ENCODE measurements around the gene MMAB.

Gene MMAB

DNA sequence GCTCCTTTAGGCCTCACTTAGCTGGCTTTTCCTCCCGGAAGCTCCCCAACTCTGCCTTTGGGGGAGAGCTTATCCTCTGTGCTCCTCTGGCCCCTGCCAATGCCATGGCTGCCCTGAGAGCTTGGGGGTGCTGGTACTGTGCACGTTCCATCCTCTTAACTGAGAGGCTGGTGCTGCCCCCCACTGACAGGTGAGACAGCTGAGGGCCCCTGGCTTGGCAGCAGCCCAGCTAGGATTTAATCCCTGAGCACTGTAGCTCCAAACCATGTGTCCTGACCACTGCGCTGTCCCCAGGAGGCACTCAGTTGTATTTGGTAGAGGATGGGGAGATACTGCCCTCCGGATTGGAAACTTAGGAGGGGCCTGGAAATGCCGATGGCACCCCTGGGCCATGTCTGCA lies 49.8 kb downstream of the MMAB start:
- TF ChIP-seq, protein P1, sequence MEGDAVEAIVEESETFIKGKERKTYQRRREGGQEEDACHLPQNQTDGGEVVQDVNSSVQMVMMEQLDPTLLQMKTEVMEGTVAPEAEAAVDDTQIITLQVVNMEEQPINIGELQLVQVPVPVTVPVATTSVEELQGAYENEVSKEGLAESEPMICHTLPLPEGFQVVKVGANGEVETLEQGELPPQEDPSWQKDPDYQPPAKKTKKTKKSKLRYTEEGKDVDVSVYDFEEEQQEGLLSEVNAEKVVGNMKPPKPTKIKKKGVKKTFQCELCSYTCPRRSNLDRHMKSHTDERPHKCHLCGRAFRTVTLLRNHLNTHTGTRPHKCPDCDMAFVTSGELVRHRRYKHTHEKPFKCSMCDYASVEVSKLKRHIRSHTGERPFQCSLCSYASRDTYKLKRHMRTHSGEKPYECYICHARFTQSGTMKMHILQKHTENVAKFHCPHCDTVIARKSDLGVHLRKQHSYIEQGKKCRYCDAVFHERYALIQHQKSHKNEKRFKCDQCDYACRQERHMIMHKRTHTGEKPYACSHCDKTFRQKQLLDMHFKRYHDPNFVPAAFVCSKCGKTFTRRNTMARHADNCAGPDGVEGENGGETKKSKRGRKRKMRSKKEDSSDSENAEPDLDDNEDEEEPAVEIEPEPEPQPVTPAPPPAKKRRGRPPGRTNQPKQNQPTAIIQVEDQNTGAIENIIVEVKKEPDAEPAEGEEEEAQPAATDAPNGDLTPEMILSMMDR (IDR thresholded peaks at IDR 0.05; ENCODE audit: low read depth, low read length): no peak

DNA sequence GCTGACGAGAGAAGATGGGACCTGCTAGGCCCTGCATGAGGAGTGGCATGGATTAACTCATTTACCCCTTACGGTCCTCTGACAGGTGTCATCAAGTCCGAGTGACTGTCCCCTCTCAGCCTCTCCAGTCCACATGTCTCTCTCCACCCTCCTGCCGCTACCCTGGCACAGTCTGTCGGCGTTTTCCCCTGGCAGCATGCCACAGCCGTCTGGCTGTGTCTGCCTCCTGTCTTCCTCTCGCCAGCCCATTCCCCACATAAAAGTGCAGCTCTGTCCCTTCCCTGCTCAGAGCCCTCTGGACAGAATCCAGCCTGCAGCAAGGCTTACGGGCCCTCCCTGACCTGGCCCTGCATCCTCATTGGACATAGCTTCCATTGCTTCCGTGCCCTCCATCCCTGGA lies 50.2 kb downstream of the MMAB start:
- no peak for DNase-seq (ENCODE audit: low read depth in 2 of 2)
- H3K4me3 ChIP-seq (replicated peaks in 1 of 2; ENCODE audit: low read depth in 2 of 2, low read length in 2 of 2): no peak overlapping the region
- TF ChIP-seq, protein P1 (IDR thresholded peaks at IDR 0.05; ENCODE audit: low read depth, low read length): no peak

More for the DNA sequence above, 49.8 kb downstream of the MMAB start:
- no peak overlapping the region for H3K4me3 ChIP-seq (replicated peaks in 1 of 2; ENCODE audit: low read depth in 2 of 2, low read length in 2 of 2)
- no peak for DNase-seq (ENCODE audit: low read depth in 2 of 2)

DNA sequence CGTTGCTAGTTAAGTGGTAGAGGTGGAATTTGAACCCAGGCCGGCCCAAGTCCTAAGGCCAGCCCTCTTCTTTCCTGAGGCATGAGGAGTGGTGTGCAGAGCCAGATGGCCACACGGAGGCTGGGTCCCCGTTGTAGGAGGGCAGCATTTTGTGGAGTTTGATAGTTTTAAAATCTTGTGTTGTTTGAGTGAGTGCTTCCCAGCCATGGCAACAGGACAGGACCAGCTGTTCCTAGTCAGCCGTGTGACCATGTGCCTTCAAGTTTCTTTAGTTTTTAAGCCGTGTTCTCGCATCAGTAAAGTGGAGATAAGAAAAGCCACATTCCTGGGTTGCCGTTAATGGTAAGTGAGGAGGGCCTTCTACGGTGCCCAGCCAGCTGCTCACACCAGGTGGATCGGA lies 51.5 kb downstream of the MMAB start:
- TF ChIP-seq, protein P1 (IDR thresholded peaks at IDR 0.05; ENCODE audit: low read depth, low read length): no peak
- H3K4me3 ChIP-seq (replicated peaks in 1 of 2; ENCODE audit: low read depth in 2 of 2, low read length in 2 of 2): no peak overlapping the region

DNA sequence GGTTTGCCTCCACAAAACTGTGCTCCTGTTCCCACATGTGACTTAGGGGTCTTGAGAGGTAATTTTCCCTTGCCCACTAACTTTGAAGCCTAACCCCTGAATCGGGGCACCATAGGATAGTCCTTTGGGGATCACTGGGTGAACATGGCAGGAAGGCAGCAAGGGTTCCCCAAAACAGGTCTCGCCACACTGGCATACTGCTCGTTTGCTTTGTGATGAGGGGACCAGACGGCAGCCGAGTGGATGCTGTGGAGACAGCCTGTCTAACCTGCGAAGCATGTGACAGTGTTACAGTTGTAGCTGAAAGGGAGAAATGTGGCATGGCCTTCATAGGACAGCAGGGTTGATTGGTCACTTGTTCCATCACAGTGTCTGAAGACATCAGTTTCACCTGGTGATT lies 53.5 kb downstream of the MMAB start:
- TF ChIP-seq, protein P1 (IDR thresholded peaks at IDR 0.05; ENCODE audit: low read depth, low read length): no peak
- DNase-seq (ENCODE audit: low read depth in 2 of 2): no peak
- H3K4me3 ChIP-seq (replicated peaks in 1 of 2; ENCODE audit: low read depth in 2 of 2, low read length in 2 of 2): no peak overlapping the region

More for the DNA sequence above, 51.5 kb downstream of the MMAB start:
- DNase-seq (ENCODE audit: low read depth in 2 of 2): no peak

DNA sequence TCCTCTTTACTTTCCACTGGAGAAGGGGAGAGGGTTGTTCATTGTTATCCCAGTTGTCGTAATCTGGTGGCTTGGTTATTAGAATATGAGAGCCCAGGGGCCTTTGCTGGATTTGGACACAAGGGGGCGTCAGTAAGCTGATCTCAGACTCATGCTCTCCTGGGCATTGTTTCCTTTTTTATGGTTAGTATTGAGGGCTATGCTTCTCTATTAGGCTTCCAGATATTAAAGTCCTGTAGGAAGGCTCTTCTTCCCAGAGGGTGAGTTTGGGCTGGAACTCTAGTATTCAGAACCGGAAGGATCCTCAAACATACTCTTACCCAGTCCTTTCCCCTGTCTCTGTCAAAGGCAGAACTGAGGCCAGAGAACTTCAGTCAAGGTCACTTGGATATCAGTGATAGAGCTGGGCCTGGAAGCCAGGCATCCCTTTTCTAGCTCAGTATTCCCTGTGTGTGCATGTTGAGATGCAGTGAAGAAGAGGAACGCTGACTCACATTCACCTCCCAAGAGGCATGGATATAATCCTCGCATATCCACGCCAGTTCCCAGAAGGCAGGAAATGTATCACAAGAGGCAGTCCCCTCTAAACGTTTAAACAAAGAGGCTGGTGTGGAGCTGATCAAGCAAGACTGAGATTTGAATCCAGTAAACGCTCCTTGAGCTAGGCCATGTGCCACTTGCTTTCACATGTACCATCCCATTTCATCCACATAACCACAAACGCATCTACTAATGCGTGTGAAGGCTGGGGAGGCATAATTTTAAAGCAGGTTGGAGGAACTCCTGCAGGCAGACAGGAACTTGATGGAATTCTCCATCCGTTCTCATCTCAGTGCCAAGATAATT lies 54.3 kb downstream of the MMAB start:
- H3K4me3 ChIP-seq (replicated peaks in 1 of 2; ENCODE audit: low read depth in 2 of 2, low read length in 2 of 2): no peak overlapping the region
- TF ChIP-seq, protein P1 (IDR thresholded peaks at IDR 0.05; ENCODE audit: low read depth, low read length): peak; percentile 91
- DNase-seq (ENCODE audit: low read depth in 2 of 2): peak; percentile 91 to 92

DNA sequence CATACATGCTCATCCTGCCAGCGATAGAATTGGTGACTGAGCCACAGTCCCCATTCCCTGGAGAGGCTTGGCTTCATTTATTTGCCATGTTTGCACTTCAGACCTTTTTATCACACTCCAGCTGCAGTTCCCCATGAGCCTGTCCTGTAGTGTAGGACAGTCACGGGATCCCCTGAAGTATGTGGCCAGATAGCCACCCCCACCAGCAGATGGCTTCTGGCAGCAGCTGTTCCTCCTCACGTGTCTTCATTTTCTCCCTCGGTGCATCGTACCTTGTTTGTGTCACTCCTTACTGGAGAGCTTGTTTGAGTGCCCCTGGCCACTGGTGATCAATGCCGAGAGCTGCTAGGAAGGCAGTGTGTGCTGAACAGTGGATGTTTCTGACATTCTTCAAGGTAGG lies 55.7 kb downstream of the MMAB start:
- no peak overlapping the region for H3K4me3 ChIP-seq (replicated peaks in 1 of 2; ENCODE audit: low read depth in 2 of 2, low read length in 2 of 2)
- TF ChIP-seq, protein P1 (IDR thresholded peaks at IDR 0.05; ENCODE audit: low read depth, low read length): no peak
- no peak for DNase-seq (ENCODE audit: low read depth in 2 of 2)

All from cardiac fibroblast (primary cell).